Ectodermal cell (in vitro differentiated cells): ENCODE data around the gene DPRX.
"Not testable (repeated sequence)": the region's sequence is repeated elsewhere in the genome, so short reads cannot be mapped to it uniquely, and the experiment has no call there.

Source experiments
- H3K27ac ChIP-seq: 2 replicates; pipeline ENCODE4 v1.7.0; 2013; ENCODE audit warnings: mild to moderate bottlenecking, low read depth, low read length; ENCODE audit not compliant: insufficient read depth, poor library complexity, severe bottlenecking
- H3K27me3 ChIP-seq: 2 replicates; pipeline ENCODE4 v1.7.0; 2013; ENCODE audit warnings: mild to moderate bottlenecking, low read length; ENCODE audit not compliant: insufficient read depth, control insufficient read depth, poor library complexity, severe bottlenecking
- H3K36me3 ChIP-seq: one replicate; pipeline ENCODE4 v1.7.0; 2013; ENCODE audit warnings: low read length; ENCODE audit not compliant: control insufficient read depth, insufficient read depth
- H3K4me1 ChIP-seq: one replicate; pipeline ENCODE4 v1.7.0; 2013; ENCODE audit warnings: low read length; ENCODE audit not compliant: control insufficient read depth, insufficient read depth
- H3K4me3 ChIP-seq: 2 replicates; pipeline ENCODE4 v1.7.0; 2013; ENCODE audit warnings: low read depth, low read length, control low read depth; ENCODE audit not compliant: insufficient read depth
- H3K9me3 ChIP-seq: 2 replicates; pipeline ENCODE4 v1.7.0; 2013; ENCODE audit warnings: mild to moderate bottlenecking, low read length, moderate library complexity; ENCODE audit not compliant: control insufficient read depth
- WGBS, 2 experiments: methylation state at CpG; one replicate each; pipeline ENCODE4 v1.1.7; 2013; ENCODE audit warnings: missing lambda C conversion rate in 2 of 2; 5-methylcytosine and 5-hydroxymethylcytosine counted together

Gene DPRX

GRCh38 chr19:53660584-53660983 is 28.8 kb downstream of the DPRX start:
- WGBS, 2 experiments = 61 to 69% methylated on average over 4 of the region's 4 CpGs

GRCh38 chr19:53662209-53662608 is 30.4 kb downstream of the DPRX start:
- no peak overlapping the region for H3K27ac ChIP-seq
- no peaks in the 10 kb centered on the region for H3K4me1 ChIP-seq
- H3K9me3 ChIP-seq = no peaks in the 10 kb centered on the region
- H3K27me3 ChIP-seq = no peaks in the 10 kb centered on the region
- WGBS, 2 experiments = 89 to 91% methylated on average over 6 of the region's 6 CpGs
- no peak overlapping the region for H3K4me3 ChIP-seq
- H3K36me3 ChIP-seq = no peaks in the 10 kb centered on the region

More at GRCh38 chr19:53660584-53660983, 28.8 kb downstream of the DPRX start:
- no peaks in the 10 kb centered on the region for H3K4me1 ChIP-seq
- H3K9me3 ChIP-seq = no peaks in the 10 kb centered on the region
- no peaks in the 10 kb centered on the region for H3K27me3 ChIP-seq
- H3K36me3 ChIP-seq = no peaks in the 10 kb centered on the region
- no peak overlapping the region for H3K4me3 ChIP-seq
- H3K27ac ChIP-seq = peak overlapping the region; percentile 64

- no peak overlapping the region for H3K27ac ChIP-seq
- H3K27me3 ChIP-seq = no peaks in the 10 kb centered on the region
- H3K4me3 ChIP-seq = no peak overlapping the region
- H3K4me1 ChIP-seq = no peaks in the 10 kb centered on the region
- 86 to 89% methylated on average over 12 of the region's 12 CpGs for WGBS, 2 experiments
- H3K36me3 ChIP-seq = no peaks in the 10 kb centered on the region
- no peaks in the 10 kb centered on the region for H3K9me3 ChIP-seq
Observed at GRCh38 chr19:53664152-53664551, 32.4 kb downstream of the DPRX start.

GRCh38 chr19:53664760-53665159 is 33.0 kb downstream of the DPRX start:
- WGBS, 2 experiments = 27 to 38% methylated on average over 2 of the region's 2 CpGs
- no peak overlapping the region for H3K4me3 ChIP-seq

GRCh38 chr19:53666331-53666730 is 34.5 kb downstream of the DPRX start:
- H3K4me1 ChIP-seq, H3K27ac ChIP-seq, H3K36me3 ChIP-seq, H3K27me3 ChIP-seq, H3K4me3 ChIP-seq, H3K9me3 ChIP-seq: not testable (repeated sequence)
- WGBS, 2 experiments = 73 to 78% methylated on average over 2 to 3 of the region's 3 CpGs

More at GRCh38 chr19:53664760-53665159, 33.0 kb downstream of the DPRX start:
- no peaks in the 10 kb centered on the region for H3K4me1 ChIP-seq
- H3K36me3 ChIP-seq = no peaks in the 10 kb centered on the region
- H3K9me3 ChIP-seq = no peaks in the 10 kb centered on the region
- no peaks in the 10 kb centered on the region for H3K27me3 ChIP-seq
- H3K27ac ChIP-seq = no peak overlapping the region

GRCh38 chr19:53668804-53669203 is 37.0 kb downstream of the DPRX start:
- 84 to 89% methylated on average over 3 of the region's 3 CpGs for WGBS, 2 experiments
- not testable (repeated sequence) for H3K4me1 ChIP-seq, H3K27me3 ChIP-seq

GRCh38 chr19:53670345-53670744 is 38.5 kb downstream of the DPRX start:
- H3K4me1 ChIP-seq = no peaks in the 10 kb centered on the region

More at GRCh38 chr19:53668804-53669203, 37.0 kb downstream of the DPRX start:
- H3K36me3 ChIP-seq, H3K4me3 ChIP-seq, H3K27ac ChIP-seq, H3K9me3 ChIP-seq: not testable (repeated sequence)

GRCh38 chr19:53671663-53672062 is 39.9 kb downstream of the DPRX start:
- Histone ChIP-seq H3K27ac (no peak overlapping the region), H3K27me3 (no peaks in the 10 kb centered on the region), H3K4me3 (no peak overlapping the region), H3K4me1 (no peaks in the 10 kb centered on the region), H3K36me3 (no peaks in the 10 kb centered on the region), H3K9me3 (no peaks in the 10 kb centered on the region)
- WGBS, 2 experiments = 74 to 78% methylated on average over 3 of the region's 3 CpGs

More at GRCh38 chr19:53670345-53670744, 38.5 kb downstream of the DPRX start:
- H3K27me3 ChIP-seq = no peaks in the 10 kb centered on the region
- H3K36me3 ChIP-seq = no peaks in the 10 kb centered on the region
- H3K27ac ChIP-seq = no peak overlapping the region
- 83 to 91% methylated on average over 5 of the region's 5 CpGs for WGBS, 2 experiments
- H3K9me3 ChIP-seq = no peaks in the 10 kb centered on the region
- H3K4me3 ChIP-seq = no peak overlapping the region
